ENCODE results near the gene GOLGA2.
"Not testable (repeated sequence)": the region's sequence is repeated elsewhere in the genome, so short reads cannot be mapped to it uniquely, and the experiment has no call there.

Gene GOLGA2

DNA sequence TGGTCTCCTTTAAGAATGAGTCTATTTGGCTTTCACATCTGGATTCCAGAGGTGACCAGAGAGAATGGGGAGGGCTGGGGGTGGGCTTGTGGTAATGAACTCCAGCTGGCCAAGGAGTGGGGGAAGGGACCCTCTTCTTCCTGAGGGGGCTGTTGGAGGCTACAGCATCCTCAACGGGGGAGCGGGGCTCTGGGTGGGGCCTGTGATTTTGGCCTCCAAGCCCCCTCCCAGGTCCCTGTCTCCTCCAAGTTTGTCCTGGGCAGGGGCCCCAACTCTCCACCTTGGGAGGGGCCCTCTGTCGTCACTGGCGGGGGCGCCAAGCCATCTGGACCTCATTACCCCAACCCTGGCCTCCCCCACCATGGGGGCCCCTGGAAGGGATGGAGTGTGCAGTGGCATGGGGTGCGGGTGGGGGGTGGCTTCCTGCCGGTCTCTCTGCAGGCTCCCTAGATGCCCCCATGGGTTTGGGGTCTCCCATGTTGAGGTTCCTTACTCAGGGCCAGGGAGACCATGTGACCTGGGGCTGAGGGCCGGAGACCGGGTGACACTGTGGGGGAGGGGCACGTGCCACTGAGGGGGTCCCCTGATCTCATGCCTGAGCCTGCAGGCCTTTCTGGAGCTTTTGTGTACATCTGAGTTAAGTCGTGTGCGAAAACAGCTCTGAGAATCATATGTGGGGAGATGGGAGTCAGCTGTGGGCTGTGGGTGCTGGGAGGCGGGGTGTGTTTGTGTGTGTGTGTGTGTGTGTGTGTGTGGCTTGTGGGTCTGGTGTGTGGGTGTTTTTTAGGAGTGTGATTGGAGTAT lies 32.4 kb downstream of the GOLGA2 start:
- DNase-seq: no peak
- H3K9me3 Mint-ChIP-seq: no peaks in the 10 kb centered on the region
- H3K4me3 Mint-ChIP-seq: no peak overlapping the region
- peaks cover 26% of the 10 kb centered on the region for H3K4me1 Mint-ChIP-seq
- no peak overlapping the region for H3K27ac Mint-ChIP-seq
- H3K27me3 Mint-ChIP-seq: peaks cover 46% of the 10 kb centered on the region
- peak; percentile 31 for ATAC-seq

DNA sequence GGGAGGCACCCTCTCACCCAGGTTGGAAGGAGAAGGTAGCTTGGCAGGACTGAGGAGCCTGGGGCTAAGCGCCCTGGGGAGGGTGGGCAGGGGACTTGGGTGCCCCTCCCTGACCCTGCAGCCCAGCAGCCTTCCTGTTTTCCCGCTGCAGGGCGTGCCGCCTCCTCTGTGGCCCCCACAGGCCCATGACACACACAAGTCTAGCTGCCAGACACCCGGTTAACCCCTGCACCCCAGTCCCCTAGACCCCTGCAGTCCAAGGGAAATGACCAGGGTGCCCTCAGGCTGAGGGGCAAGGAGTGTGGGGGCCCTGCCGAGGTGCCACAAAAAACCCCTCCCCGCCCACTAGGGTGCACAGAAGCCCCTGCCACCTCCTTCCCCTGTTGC lies 33.0 kb downstream of the GOLGA2 start:
- ATAC-seq (no peak), DNase-seq (no peak)
- peaks cover 26% of the 10 kb centered on the region for H3K4me1 Mint-ChIP-seq
- H3K27me3 Mint-ChIP-seq: peaks cover 46% of the 10 kb centered on the region
- no peak overlapping the region for H3K27ac Mint-ChIP-seq
- no peak overlapping the region for H3K4me3 Mint-ChIP-seq
- no peaks in the 10 kb centered on the region for H3K9me3 Mint-ChIP-seq

DNA sequence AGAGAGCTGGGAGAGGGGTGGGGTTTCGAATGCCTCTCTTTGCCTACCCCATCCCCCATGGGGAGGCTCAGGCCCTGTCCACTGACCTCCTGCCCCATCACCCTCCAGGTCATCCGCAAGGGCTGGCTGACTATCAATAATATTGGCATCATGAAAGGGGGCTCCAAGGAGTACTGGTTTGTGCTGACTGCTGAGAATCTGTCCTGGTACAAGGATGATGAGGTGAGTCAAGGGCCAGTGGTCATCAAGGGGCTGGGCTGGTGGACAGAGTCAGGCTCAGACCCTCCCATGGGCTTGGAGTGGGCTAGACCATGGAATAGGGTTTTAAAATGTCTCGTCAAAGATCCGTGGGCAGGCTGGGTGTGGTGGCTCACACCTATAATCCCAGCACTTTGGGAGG lies 33.7 kb downstream of the GOLGA2 start:
- Mint-ChIP-seq H3K9me3 (no peaks in the 10 kb centered on the region), H3K27me3 (peaks cover 46% of the 10 kb centered on the region), H3K27ac (no peak overlapping the region), H3K4me3 (no peak overlapping the region), H3K4me1 (peaks cover 26% of the 10 kb centered on the region)
- DNase-seq (no peak), ATAC-seq (no peak)

DNA sequence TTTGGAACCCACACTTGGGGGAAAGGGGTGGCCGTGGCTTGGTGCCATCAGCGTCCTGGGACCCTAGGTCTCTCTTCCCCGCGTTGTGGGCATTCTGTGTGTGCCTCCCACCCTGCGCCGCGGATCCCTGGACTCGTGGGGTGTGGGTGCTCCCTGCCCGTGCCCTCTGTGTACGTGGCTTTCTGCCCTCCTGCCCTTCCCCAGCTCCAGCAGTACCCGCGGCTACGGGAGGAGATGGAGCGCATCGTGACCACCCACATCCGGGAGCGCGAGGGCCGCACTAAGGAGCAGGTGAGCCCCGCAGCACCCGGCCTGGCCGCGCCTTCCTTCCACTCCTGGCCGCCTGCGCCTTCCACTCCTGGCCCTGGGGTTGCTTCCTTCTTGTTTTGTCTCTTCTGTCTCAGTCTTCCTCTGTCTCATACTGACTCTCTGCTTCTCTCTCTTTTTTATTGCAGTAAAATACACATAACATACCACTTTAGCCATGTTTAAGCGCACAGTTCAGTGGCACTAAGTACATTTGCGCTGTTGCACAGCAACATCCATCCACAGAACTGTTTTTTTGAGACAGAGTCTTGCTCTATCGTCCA lies 41.9 kb downstream of the GOLGA2 start:
- Mint-ChIP-seq H3K27me3 (no peaks in the 10 kb centered on the region), H3K4me3 (no peak overlapping the region), H3K4me1 (no peaks in the 10 kb centered on the region), H3K9me3 (no peaks in the 10 kb centered on the region), H3K27ac (no peak overlapping the region)
- no peak for ATAC-seq
- DNase-seq: no peak

DNA sequence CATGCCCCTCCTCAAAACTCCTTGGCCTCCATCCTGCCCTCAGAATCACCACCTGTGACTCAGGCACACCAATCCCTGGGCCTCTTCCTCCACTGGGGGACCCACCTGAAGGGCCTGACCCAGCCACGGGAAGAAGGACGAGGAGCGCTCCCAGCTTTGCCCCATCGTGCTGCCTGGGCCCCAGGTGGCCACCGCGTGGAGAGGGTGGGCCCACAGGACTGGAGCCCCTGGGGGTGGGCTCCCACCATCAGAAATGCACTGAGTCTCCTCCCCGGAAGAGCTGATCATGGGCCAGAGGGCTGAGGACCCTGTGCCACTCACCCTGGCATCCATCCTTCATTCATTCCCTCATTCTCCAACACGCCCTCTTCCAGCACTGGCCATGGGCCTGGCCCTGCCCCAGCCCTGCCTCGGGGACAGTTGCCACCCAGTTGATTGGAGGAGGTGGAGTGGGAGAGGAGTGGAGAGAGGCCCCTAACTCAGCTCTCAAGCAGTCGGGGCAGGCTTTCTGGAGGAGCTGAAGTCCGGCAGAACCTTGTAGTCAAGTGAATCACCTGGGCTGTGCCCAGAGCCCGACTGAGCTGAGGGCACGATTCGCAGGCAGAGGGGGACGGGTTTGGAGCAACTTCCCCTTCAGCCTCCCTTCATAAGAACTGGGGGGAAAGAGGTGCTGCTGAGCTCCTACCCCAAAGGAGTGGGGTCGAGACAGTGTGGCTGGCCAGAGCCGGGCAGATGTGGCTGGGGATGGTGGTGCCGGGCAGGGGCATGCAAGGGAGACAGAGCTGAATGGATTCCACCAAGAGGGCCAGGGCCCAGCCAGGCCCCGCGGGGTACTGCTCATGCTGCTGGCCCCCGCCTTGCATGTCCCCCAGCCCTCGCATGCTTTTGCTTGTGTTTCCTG lies 43.0 kb downstream of the GOLGA2 start:
- DNase-seq (no peak), ATAC-seq (peak; percentile 23)
- H3K27ac Mint-ChIP-seq: peak overlapping the region in 1 of 2 donors; percentile 29
- H3K4me1 Mint-ChIP-seq: no peaks in the 10 kb centered on the region
- H3K27me3 Mint-ChIP-seq: no peaks in the 10 kb centered on the region
- no peaks in the 10 kb centered on the region for H3K9me3 Mint-ChIP-seq
- H3K4me3 Mint-ChIP-seq: no peak overlapping the region

DNA sequence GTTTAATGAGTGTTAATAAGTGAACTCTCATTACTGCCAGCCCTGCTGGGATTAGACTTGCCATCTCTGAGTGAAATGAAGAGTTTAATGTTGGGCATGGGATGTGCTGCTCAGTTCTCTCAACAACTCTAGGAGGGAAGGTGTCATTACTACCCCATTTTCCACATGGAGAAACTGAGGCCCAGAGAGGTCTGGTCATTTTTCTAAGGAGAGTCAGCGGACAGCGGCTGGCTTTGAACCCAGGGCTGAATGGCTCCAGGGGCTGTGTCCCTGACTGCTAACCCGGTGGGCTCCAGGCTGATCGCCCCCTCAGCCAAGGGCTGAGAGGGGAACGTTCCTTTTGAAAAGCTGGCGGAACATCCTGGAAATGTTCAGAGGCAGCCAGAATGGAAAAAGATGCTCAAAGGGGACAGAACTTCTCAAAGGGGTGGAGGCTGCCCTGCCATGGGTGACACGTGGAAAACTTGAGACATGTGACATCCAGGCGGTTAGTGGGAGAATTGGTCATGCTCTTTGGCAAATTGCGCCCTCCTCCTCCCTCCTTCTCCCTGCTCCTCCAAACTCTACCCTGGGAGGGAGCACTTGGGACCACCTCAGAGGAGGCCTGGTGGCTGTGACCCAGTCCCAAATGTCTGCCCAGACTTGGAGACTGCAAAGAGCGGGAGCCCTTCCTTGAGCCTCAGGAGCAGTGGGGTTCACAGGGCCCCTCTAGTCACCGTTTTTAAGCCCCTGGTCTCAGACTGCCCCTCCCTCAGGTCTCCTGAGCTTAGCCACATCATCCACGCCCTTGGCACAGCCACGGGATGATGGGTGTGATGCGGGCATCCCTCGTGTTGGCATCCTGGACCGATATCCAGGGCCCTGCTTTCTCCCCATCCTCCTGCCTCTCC lies 43.9 kb downstream of the GOLGA2 start:
- Mint-ChIP-seq H3K9me3 (no peaks in the 10 kb centered on the region), H3K27ac (peak overlapping the region in 1 of 2 donors; percentile 29), H3K4me1 (no peaks in the 10 kb centered on the region), H3K27me3 (no peaks in the 10 kb centered on the region), H3K4me3 (no peak overlapping the region)
- ATAC-seq: no peak
- DNase-seq: no peak

DNA sequence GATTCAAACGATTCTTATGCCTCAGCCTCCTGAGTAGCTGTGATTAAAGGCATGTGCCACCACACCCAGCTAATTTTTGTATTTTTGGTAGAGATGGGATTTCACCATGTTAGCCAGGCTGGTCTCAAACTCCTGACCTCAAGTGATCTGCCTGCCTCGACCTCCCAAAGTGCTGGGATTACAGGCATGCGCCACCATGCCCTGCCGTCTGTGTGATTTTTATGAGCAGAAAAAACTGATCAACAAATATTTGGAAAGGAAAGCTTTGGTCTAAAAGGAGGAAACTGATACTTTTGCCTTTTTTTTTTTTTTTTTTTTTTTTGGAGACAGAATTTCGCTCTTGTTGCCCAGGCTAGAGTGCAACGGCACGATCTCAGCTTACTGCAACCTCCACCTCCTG lies 44.9 kb downstream of the GOLGA2 start:
- not testable (repeated sequence) for ATAC-seq, H3K27ac Mint-ChIP-seq

DNA sequence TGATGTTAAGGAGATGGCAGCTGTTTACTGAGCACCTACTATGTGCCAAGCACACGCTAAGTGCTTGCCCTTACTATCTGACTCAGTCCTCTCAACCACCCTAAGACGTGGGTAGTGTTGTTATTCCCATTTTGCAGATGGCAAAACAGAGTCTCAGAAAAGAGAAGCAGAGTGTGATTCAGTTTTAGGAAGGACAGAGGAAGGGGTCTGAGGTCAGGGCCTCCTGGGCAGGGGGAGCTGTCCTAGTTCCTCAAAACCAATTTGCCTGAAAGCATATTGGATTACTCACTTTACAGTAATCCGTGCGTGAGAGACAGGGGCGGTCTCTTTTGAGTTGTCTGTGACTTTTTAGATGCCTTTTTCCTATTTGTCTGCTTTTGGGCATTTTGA lies 49.4 kb downstream of the GOLGA2 start:
- H3K4me3 Mint-ChIP-seq: no peak overlapping the region
- no peak for DNase-seq
- no peaks in the 10 kb centered on the region for H3K4me1 Mint-ChIP-seq
- H3K27ac Mint-ChIP-seq: no peak overlapping the region
- ATAC-seq: no peak
- no peaks in the 10 kb centered on the region for H3K27me3 Mint-ChIP-seq
- H3K9me3 Mint-ChIP-seq: no peaks in the 10 kb centered on the region

More for the DNA sequence above, 44.9 kb downstream of the GOLGA2 start:
- not testable (repeated sequence) for DNase-seq, H3K9me3 Mint-ChIP-seq, H3K4me1 Mint-ChIP-seq, H3K27me3 Mint-ChIP-seq, H3K4me3 Mint-ChIP-seq

DNA sequence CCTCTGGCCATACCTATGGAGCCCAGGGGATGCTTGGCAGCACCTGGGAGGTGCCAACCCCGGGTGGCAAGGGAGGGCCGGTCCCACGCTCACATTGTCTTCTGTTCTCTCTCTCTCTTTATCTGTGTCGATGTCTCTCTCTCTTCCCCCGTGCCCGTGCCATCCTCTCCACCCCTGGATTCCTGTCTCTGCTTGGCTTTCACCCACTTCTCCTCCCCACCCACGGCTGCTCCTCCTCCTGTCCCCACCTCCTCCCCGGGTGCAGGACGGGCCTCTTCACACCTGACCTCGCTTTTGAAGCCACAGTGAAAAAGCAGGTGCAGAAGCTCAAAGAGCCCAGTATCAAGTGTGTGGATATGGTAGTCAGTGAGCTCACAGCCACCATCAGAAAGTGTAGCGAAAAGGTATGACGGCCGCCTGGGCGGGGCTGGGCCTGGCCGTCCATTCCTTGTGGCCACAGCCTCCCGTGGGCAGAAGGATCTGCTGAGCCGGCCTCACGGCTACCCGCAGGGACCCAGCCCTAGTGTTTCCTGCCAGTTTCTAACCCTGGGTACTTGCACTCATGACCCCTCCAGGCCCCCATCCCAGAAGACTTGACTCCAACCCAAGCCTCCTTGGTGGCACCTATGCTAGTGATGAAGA lies 49.9 kb downstream of the GOLGA2 start:
- H3K27me3 Mint-ChIP-seq: no peaks in the 10 kb centered on the region
- DNase-seq (no peak), ATAC-seq (no peak)
- H3K4me1 Mint-ChIP-seq: no peaks in the 10 kb centered on the region
- no peak overlapping the region for H3K27ac Mint-ChIP-seq
- no peak overlapping the region for H3K4me3 Mint-ChIP-seq
- no peaks in the 10 kb centered on the region for H3K9me3 Mint-ChIP-seq

DNA sequence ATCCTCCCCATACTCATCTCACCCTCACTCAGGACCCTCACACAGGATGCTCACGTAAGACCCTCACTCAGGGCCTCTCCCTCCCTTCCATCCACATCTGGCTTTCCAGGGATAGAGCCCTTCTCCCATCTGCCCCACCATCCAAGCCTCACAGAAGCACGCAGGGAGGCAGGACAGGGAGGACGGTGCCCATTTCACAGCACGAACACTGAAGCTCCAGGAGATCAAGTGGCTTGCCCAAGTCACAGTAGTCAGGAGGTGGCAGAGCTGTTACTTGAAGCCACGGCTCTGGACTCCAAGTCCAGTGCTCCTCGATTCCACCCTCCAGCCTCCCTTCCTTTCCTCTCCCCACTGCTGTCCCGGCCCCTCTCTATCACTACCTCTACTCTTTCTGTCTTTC lies 50.9 kb downstream of the GOLGA2 start:
- DNase-seq: no peak
- Mint-ChIP-seq H3K4me1 (no peaks in the 10 kb centered on the region), H3K27ac (peak overlapping the region in 1 of 2 donors; percentile 47), H3K27me3 (no peaks in the 10 kb centered on the region), H3K4me3 (no peak overlapping the region), H3K9me3 (no peaks in the 10 kb centered on the region)
- ATAC-seq: no peak

DNA sequence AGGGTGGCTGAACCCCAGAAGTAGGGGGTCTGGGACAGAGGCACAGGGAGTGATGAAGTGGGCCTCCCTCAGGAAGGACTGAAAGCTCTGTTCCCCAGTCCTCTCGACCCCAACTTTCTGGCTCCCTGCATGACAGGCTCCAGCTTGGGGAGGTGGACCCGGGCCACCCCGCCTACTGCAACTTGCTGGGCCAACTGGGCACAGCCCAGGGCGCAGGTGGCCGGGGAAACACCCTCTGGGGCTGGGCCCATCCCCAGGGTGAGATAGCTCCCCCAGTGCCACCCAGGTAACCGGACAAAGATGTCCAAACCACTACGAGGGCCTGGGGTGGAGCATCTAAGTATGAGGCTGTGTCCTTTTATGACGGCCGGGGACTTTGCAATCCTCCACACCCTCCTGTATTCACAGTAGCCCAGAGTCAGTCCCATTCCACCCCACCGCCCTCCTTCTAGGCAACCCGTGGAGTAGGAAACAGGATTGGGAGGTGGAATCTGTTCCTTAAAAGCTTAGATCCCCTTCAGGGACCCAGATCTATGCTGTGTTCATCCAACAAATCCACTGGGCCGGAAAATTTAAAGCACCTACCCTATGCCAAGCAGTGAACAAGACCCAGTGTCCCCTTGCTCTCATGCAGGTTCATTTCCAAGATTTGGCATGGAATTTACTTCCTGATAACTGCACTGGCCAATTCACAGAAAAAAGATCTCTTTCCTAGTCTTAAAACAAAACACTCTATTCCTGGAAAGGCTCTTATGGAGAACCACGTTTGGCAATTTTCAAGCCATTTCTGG lies 52.7 kb downstream of the GOLGA2 start:
- no peak for ATAC-seq

DNA sequence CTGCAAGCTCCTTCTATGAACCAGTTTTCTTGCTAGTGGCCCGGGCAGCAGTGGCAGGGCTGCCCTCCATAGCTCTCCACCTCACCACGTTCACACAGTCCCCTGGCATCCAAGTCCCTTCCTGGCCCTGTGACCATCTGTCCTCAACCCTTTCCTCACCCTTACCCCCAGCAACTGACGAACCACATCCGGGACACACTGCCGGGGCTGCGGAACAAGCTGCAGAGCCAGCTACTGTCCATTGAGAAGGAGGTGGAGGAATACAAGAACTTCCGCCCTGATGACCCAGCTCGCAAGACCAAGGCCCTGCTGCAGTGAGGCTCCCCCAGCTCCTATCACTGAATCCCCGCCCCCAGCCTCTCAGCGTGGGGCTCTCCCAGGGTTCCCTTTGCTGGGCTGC lies 53.8 kb downstream of the GOLGA2 start:
- no peak overlapping the region for H3K27ac Mint-ChIP-seq
- peaks cover 14% of the 10 kb centered on the region for H3K4me1 Mint-ChIP-seq
- ATAC-seq: no peak
- no peaks in the 10 kb centered on the region for H3K9me3 Mint-ChIP-seq
- no peak overlapping the region for H3K4me3 Mint-ChIP-seq
- DNase-seq: no peak
- H3K27me3 Mint-ChIP-seq: no peaks in the 10 kb centered on the region

More for the DNA sequence above, 52.7 kb downstream of the GOLGA2 start:
- Mint-ChIP-seq H3K4me1 (peaks cover 12% of the 10 kb centered on the region), H3K27ac (no peak overlapping the region), H3K4me3 (no peak overlapping the region), H3K9me3 (no peaks in the 10 kb centered on the region), H3K27me3 (no peaks in the 10 kb centered on the region)
- DNase-seq: no peak

DNA sequence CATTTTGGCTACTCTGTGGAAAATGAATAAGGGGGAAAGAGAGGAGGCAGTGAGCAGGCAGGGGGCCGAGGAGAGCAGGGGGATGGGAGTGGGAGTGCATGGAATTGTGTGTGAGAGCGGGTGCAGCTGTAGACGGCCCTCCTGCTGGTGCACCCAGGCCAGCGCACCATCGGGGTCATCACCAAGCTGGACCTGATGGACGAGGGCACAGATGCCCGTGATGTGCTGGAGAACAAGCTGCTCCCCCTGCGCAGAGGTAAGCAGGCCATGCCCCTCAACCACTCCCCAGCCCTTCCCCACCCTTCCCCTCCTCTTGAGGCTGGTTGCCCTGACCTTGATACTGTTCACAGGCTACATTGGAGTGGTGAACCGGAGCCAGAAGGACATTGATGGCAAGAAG lies 56.0 kb downstream of the GOLGA2 start:
- Mint-ChIP-seq H3K27ac (no peak overlapping the region), H3K27me3 (no peaks in the 10 kb centered on the region), H3K4me1 (peaks cover 14% of the 10 kb centered on the region), H3K9me3 (no peaks in the 10 kb centered on the region), H3K4me3 (no peak overlapping the region)
- DNase-seq: no peak
- no peak for ATAC-seq

Data from stimulated activated naive CD8-positive, alpha-beta T cell treated with anti-CD3 and anti-CD28 coated beads, Interleukin-15, amount 100 ng/mL, for 72 hours (primary cell).